ENCODE results near the gene UXS1.

Gene UXS1

DNA sequence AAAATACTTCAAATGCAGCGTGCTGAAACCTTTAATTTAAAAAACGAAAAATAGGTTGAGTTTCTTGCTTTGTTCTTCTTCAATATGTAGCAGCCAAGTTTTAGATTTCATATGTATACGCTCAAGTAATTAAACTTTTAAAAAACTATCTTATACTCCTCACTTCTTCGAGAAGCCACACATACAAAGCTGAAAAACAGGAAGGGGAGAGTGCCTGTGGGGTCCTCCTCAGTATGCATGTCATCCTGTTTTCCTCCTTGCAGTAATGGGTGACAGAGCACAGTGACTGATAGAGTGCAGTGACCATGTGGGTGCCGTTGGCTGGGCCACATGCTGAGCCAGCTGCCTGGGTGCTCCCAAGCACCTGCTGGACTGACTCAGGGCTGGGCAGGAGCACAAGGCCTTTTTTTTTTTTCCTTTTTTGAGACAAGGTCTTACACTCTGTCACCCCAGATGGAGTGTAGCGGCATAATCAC lies 33.3 kb downstream of the UXS1 start:
- Histone ChIP-seq H3K4me1 (ENCODE audit: insufficient read depth, insufficient read length) (peaks cover 3% of the 10 kb centered on the region), H3K36me3 (ENCODE audit: insufficient read depth, insufficient read length, low read length) (peaks cover 48% of the 10 kb centered on the region)

GRCh38 chr2:106159866-106160785 lies 34.0 kb downstream of the UXS1 start:
- DNase-seq (ENCODE audit: low read depth, low spot score) = no peak
- peaks cover 3% of the 10 kb centered on the region for H3K4me1 ChIP-seq (ENCODE audit: insufficient read depth, insufficient read length)
- no peak overlapping the region for H3K4me3 ChIP-seq (ENCODE audit: insufficient read length, low read depth)
- TF ChIP-seq YY1 (IDR thresholded peaks at IDR 0.05; ENCODE audit: insufficient read depth, insufficient read length) (no peak), ZNF274 (IDR thresholded peaks at IDR 0.05; ENCODE audit: low read depth, low read length) (no peak), SUZ12 (IDR thresholded peaks at IDR 0.05; ENCODE audit: extremely low read depth, insufficient read depth, insufficient read length) (no peak)
- no peaks in the 10 kb centered on the region for H3K27me3 ChIP-seq (ENCODE audit: insufficient read depth, insufficient read length)
- no peaks in the 10 kb centered on the region for H3K9me3 ChIP-seq (ENCODE audit: insufficient read depth, low read length)
- peaks cover 54% of the 10 kb centered on the region for H3K36me3 ChIP-seq (ENCODE audit: insufficient read depth, insufficient read length, low read length)
- H3K9ac ChIP-seq (ENCODE audit: insufficient read length, low read depth) = no peak overlapping the region

More for the DNA sequence above, 33.3 kb downstream of the UXS1 start:
- Histone ChIP-seq H3K9ac (ENCODE audit: insufficient read length, low read depth) (no peak overlapping the region), H3K27me3 (ENCODE audit: insufficient read depth, insufficient read length) (no peaks in the 10 kb centered on the region), H3K9me3 (ENCODE audit: insufficient read depth, low read length) (no peaks in the 10 kb centered on the region), H3K4me3 (ENCODE audit: insufficient read length, low read depth) (no peak overlapping the region)
- TF ChIP-seq ZNF274 (IDR thresholded peaks at IDR 0.05; ENCODE audit: low read depth, low read length) (no peak), SUZ12 (IDR thresholded peaks at IDR 0.05; ENCODE audit: extremely low read depth, insufficient read depth, insufficient read length) (no peak), YY1 (IDR thresholded peaks at IDR 0.05; ENCODE audit: insufficient read depth, insufficient read length) (no peak)
- no peak for DNase-seq (ENCODE audit: low read depth, low spot score)

DNA sequence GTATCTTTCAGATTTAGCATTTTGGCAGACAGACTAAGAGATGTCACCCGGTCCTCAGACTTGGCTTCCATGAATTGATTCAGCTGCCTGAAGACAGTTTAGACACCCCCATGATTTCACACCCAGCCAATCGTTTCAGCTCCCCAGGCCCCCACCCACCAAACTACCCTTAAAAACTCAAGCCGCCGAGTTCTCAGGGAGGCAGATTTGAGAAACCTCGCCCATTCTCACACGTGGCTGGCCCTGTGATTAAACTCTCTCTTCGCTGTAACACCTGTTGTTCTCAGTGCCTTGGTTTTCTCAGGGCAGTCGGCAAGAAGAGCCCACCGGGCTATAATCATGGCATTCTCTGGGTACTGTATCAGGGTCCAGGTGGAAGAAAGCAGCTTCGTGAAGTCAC lies 35.2 kb downstream of the UXS1 start:
- H3K4me3 ChIP-seq (ENCODE audit: insufficient read length, low read depth) = no peak overlapping the region
- no peaks in the 10 kb centered on the region for H3K4me1 ChIP-seq (ENCODE audit: insufficient read depth, insufficient read length)
- H3K36me3 ChIP-seq (ENCODE audit: insufficient read depth, insufficient read length, low read length) = peaks cover 62% of the 10 kb centered on the region
- no peak for TF ChIP-seq YY1 (IDR thresholded peaks at IDR 0.05; ENCODE audit: insufficient read depth, insufficient read length)
- no peak for TF ChIP-seq SUZ12 (IDR thresholded peaks at IDR 0.05; ENCODE audit: extremely low read depth, insufficient read depth, insufficient read length)
- TF ChIP-seq ZNF274 (IDR thresholded peaks at IDR 0.05; ENCODE audit: low read depth, low read length) = no peak
- H3K9me3 ChIP-seq (ENCODE audit: insufficient read depth, low read length) = 0 out of 2 replicates have a peak, but pooled peaks cover 6% of the 10 kb centered on the region
- H3K9ac ChIP-seq (ENCODE audit: insufficient read length, low read depth) = no peak overlapping the region
- H3K27me3 ChIP-seq (ENCODE audit: insufficient read depth, insufficient read length) = no peaks in the 10 kb centered on the region
- DNase-seq (ENCODE audit: low read depth, low spot score) = no peak

DNA sequence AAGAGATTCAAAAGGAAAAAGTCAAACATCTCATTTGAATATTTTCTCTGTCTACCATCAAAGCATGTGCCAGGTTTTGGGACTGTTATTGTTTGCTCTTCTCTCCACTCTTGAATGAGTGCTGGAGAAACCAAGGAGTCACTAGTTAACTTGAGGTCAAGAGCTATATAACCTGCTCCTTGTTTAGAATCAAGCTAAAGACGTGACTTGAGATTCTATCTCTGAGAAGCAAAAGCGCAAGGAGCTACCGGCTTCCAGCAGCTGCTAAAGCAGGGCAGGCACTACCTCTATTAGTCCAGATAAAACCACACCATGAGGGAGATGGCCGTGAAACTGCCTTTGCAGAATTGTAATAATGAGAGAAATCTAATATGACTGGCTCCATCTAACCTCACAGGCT lies 36.0 kb downstream of the UXS1 start:
- no peak overlapping the region for H3K9ac ChIP-seq (ENCODE audit: insufficient read length, low read depth)
- DNase-seq (ENCODE audit: low read depth, low spot score) = no peak
- H3K27me3 ChIP-seq (ENCODE audit: insufficient read depth, insufficient read length) = no peaks in the 10 kb centered on the region
- 0 out of 2 replicates have a peak, but pooled peaks cover 6% of the 10 kb centered on the region for H3K9me3 ChIP-seq (ENCODE audit: insufficient read depth, low read length)
- H3K4me1 ChIP-seq (ENCODE audit: insufficient read depth, insufficient read length) = no peaks in the 10 kb centered on the region
- no peak for TF ChIP-seq YY1 (IDR thresholded peaks at IDR 0.05; ENCODE audit: insufficient read depth, insufficient read length)
- no peak for TF ChIP-seq ZNF274 (IDR thresholded peaks at IDR 0.05; ENCODE audit: low read depth, low read length)
- no peak for TF ChIP-seq SUZ12 (IDR thresholded peaks at IDR 0.05; ENCODE audit: extremely low read depth, insufficient read depth, insufficient read length)
- H3K36me3 ChIP-seq (ENCODE audit: insufficient read depth, insufficient read length, low read length) = peaks cover 62% of the 10 kb centered on the region
- H3K4me3 ChIP-seq (ENCODE audit: insufficient read length, low read depth) = no peak overlapping the region

- Histone ChIP-seq H3K9me3 (ENCODE audit: insufficient read depth, low read length) (0 out of 2 replicates have a peak, but pooled peaks cover 6% of the 10 kb centered on the region), H3K4me1 (ENCODE audit: insufficient read depth, insufficient read length) (no peaks in the 10 kb centered on the region), H3K4me3 (ENCODE audit: insufficient read length, low read depth) (no peak overlapping the region), H3K9ac (ENCODE audit: insufficient read length, low read depth) (no peak overlapping the region), H3K36me3 (ENCODE audit: insufficient read depth, insufficient read length, low read length) (peaks cover 62% of the 10 kb centered on the region), H3K27me3 (ENCODE audit: insufficient read depth, insufficient read length) (no peaks in the 10 kb centered on the region)
- no peak for DNase-seq (ENCODE audit: low read depth, low spot score)
- no peak for TF ChIP-seq YY1 (IDR thresholded peaks at IDR 0.05; ENCODE audit: insufficient read depth, insufficient read length)
- TF ChIP-seq ZNF274 (IDR thresholded peaks at IDR 0.05; ENCODE audit: low read depth, low read length) = no peak
- no peak for TF ChIP-seq SUZ12 (IDR thresholded peaks at IDR 0.05; ENCODE audit: extremely low read depth, insufficient read depth, insufficient read length)
Observed at GRCh38 chr2:106157416-106157815, 36.7 kb downstream of the UXS1 start.

DNA sequence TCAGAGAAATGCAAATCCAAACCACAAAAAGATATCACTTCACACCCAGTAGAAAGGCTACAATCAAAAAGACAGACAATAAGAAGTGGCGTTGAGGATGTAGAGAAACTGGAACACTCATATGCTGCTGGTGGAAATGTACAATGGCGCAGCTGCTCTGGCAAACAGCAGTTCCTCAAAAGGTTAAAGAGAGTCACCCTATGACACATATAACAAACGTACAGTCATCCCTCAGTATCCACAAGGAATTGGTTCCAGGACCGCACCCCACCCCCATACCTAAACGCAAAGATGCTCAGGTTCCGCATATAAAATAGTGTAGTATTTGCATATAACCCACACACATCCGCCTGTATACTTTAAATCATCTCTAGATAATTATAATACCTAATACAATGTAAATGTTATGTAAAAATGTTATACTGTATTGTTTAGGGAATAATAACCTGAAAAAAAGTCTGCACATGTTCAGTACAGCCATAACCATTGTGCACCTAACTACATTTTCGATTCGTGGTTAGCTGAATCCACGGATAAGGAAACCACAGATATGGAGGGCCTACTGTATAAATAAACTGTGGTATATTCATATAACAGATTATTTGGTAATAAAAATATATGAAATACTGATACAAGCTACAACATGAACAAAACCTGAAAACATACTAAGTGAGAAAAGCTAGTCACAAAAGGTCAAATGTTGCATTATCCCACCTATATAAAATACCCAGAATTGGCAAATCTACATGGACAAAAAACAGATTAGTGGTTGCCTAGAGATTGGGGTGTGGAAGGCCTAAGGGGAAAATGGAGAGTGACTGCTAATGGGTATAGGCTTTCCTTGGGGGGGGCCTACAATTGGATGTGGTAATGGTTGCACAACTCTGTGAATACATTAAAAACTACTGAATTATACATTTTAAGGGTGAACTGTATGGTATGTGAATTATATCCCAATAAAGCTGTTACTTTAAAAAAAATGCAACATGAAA lies 37.5 kb downstream of the UXS1 start:
- H3K27me3 ChIP-seq (ENCODE audit: insufficient read depth, insufficient read length) = no peaks in the 10 kb centered on the region
- H3K4me1 ChIP-seq (ENCODE audit: insufficient read depth, insufficient read length) = no peaks in the 10 kb centered on the region
- peaks cover 58% of the 10 kb centered on the region for H3K36me3 ChIP-seq (ENCODE audit: insufficient read depth, insufficient read length, low read length)
- TF ChIP-seq YY1 (IDR thresholded peaks at IDR 0.05; ENCODE audit: insufficient read depth, insufficient read length) (no peak), ZNF274 (IDR thresholded peaks at IDR 0.05; ENCODE audit: low read depth, low read length) (no peak), SUZ12 (IDR thresholded peaks at IDR 0.05; ENCODE audit: extremely low read depth, insufficient read depth, insufficient read length) (no peak)
- H3K9me3 ChIP-seq (ENCODE audit: insufficient read depth, low read length) = 0 out of 2 replicates have a peak, but pooled peaks cover 6% of the 10 kb centered on the region
- H3K9ac ChIP-seq (ENCODE audit: insufficient read length, low read depth) = no peak overlapping the region
- no peak for DNase-seq (ENCODE audit: low read depth, low spot score)
- no peak overlapping the region for H3K4me3 ChIP-seq (ENCODE audit: insufficient read length, low read depth)

Measured in NT2/D1 (cell line).